Loucy (cell line): ENCODE measurements around the gene SFXN5.

Experiments used
- CTCF ChIP-seq: fragments of 200-600 bp; sonication (generic); conservative IDR thresholded peaks from 2 replicates; pipeline ENCODE4 v1.5.1; 2014; ENCODE audit warnings: mild to moderate bottlenecking, antibody characterized with exemption, low read length
- EZH2phosphoT487 ChIP-seq: fragments of 200-600 bp; IDR thresholded peaks from 2 replicates; pipeline ENCODE4 v1.6.1; 2018; ENCODE audit warnings: antibody characterized with exemption, mild to moderate bottlenecking, moderate library complexity, borderline replicate concordance

GRCh38 chr2:72950558-72951255, 120.8 kb downstream of the SFXN5 start:
- TF ChIP-seq CTCF (no peak), EZH2phosphoT487 (no peak)
